Neutrophil (primary cell): Measurements from ENCODE around the gene ANGPTL1.

Experiments
- H3K27ac ChIP-seq: fragments of 200-600 bp; sonication (generic); 2 replicates; pipeline ENCODE4 v1.5.1; 2016; ENCODE audit warnings: mild to moderate bottlenecking, moderate library complexity
- H3K27me3 ChIP-seq: fragments of 200-600 bp; sonication (generic); 2 replicates; pipeline ENCODE4 v1.6.0; 2016; ENCODE audit warnings: mild to moderate bottlenecking
- H3K36me3 ChIP-seq: fragments of 200-600 bp; sonication (generic); 2 replicates; pipeline ENCODE4 v1.5.1; 2017
- H3K4me1 ChIP-seq, 2 experiments: fragments of 200-600 bp in 1 of 2; sonication (generic) in 1 of 2; 1 replicate in 1 of 2; 2 replicates in 1 of 2; pipeline versions ENCODE4 v1.5.1 to v1.6.1; 2013 to 2016; ENCODE audit warnings: low read depth in 1 of 2, low read length in 1 of 2, mild to moderate bottlenecking in 1 of 2, moderate library complexity in 1 of 2; ENCODE audit not compliant: control insufficient read depth in 1 of 2, insufficient read depth in 1 of 2
- H3K4me3 ChIP-seq, 2 experiments: fragments of 200-600 bp in 1 of 2; sonication (generic) in 1 of 2; 1 replicate in 1 of 2; 2 replicates in 1 of 2; pipeline ENCODE4 v1.5.1; 2013 to 2016; ENCODE audit warnings: low read depth in 1 of 2, low read length in 1 of 2, mild to moderate bottlenecking in 1 of 2, moderate library complexity in 1 of 2
- H3K9me3 ChIP-seq: fragments of 200-600 bp; sonication (generic); 2 replicates; pipeline ENCODE4 v1.5.1; 2016
- TF ChIP-seq, protein P1 (sequence below): fragments of 200-600 bp; sonication (generic); IDR thresholded peaks from 2 replicates; pipeline ENCODE4 v1.5.1; 2016; ENCODE audit warnings: antibody characterized with exemption

The ANGPTL1 gene

GRCh38 chr1:178810585-178810984 is 60.3 kb downstream of the ANGPTL1 start:
- no peak overlapping the region for H3K27ac ChIP-seq

DNA sequence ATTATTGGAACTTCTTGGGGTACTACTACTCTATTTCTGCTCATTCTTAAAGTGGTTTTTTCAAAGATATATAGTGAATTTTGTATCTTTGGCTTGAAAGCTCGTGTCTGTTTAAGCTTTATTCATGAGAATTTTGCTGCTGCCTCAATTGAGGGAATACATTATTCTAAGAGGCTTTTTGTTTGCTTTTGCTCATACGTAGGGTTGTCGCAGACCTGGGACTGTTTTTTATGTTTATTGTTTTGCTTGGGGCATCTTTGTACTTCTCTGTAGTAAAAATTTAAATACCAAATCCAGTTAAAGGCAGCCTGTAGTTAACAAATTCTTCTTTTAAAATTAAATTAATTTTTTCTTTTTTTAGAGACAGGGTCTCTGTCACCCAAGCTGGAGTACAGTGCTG is 62.3 kb downstream of the ANGPTL1 start:
- Histone ChIP-seq H3K27me3 (no peaks in the 10 kb centered on the region), H3K4me1 (no peaks in the 10 kb centered on the region), H3K27ac (no peak overlapping the region), H3K4me3 (no peak overlapping the region), H3K36me3 (peaks cover 23% of the 10 kb centered on the region), H3K9me3 (no peaks in the 10 kb centered on the region)
- TF ChIP-seq, protein P1, sequence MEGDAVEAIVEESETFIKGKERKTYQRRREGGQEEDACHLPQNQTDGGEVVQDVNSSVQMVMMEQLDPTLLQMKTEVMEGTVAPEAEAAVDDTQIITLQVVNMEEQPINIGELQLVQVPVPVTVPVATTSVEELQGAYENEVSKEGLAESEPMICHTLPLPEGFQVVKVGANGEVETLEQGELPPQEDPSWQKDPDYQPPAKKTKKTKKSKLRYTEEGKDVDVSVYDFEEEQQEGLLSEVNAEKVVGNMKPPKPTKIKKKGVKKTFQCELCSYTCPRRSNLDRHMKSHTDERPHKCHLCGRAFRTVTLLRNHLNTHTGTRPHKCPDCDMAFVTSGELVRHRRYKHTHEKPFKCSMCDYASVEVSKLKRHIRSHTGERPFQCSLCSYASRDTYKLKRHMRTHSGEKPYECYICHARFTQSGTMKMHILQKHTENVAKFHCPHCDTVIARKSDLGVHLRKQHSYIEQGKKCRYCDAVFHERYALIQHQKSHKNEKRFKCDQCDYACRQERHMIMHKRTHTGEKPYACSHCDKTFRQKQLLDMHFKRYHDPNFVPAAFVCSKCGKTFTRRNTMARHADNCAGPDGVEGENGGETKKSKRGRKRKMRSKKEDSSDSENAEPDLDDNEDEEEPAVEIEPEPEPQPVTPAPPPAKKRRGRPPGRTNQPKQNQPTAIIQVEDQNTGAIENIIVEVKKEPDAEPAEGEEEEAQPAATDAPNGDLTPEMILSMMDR = no peak

More at GRCh38 chr1:178810585-178810984, 60.3 kb downstream of the ANGPTL1 start:
- H3K4me3 ChIP-seq = no peak overlapping the region
- no peaks in the 10 kb centered on the region for H3K4me1 ChIP-seq
- TF ChIP-seq, protein P1 = no peak
- no peaks in the 10 kb centered on the region for H3K27me3 ChIP-seq
- peaks cover 23% of the 10 kb centered on the region for H3K36me3 ChIP-seq
- no peaks in the 10 kb centered on the region for H3K9me3 ChIP-seq

DNA sequence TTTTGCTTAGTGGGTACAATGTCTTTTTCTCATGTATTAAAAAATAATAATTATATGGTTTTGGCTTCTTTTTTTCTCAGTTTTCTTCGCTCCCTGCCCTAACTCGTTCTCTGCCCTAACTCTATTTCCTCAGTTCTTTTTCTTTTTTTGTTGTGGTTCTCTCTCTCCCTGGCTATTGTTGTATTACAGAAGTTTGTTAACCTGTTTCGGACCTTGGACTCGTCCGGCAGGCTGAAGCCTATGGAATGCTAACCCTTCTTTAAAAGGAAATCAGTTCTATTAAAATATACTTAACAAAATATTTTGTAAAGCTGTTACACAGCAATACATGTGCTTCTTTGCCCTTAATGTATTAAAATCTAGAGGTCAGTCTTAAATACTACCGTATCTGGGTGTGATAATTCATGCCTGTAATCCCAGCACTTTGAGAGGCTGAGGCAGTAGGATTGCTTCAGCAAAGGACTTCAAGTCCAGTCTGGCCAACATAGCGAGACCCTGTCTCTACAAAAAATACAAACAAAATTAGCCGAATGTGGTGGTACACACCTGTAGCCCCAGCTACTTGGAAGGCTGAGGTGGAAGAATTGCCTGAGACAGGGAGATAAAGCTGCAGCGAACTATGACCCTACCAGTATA is 64.1 kb downstream of the ANGPTL1 start:
- Histone ChIP-seq H3K27ac (no peak overlapping the region), H3K4me3 (no peak overlapping the region), H3K36me3 (peaks cover 19% of the 10 kb centered on the region), H3K27me3 (no peaks in the 10 kb centered on the region), H3K4me1 (no peaks in the 10 kb centered on the region), H3K9me3 (no peaks in the 10 kb centered on the region)
- TF ChIP-seq, protein P1 = no peak

- Histone ChIP-seq H3K27me3 (no peaks in the 10 kb centered on the region), H3K4me3 (no peak overlapping the region), H3K27ac (no peak overlapping the region), H3K4me1 (no peaks in the 10 kb centered on the region), H3K9me3 (no peaks in the 10 kb centered on the region), H3K36me3 (no peaks in the 10 kb centered on the region)
- TF ChIP-seq, protein P1 = no peak
Measured at GRCh38 chr1:178802873-178803272, 68.0 kb downstream of the ANGPTL1 start.
